ENCODE results near the gene UCN3. TPM values are rescaled to one million over a fixed set of nuclear protein-coding genes. Genes with fewer than 3 reads are reported as not detected.

UCN3 gene
- polyA plus RNA-seq, 2 of the 4 experiments (the other 2 are of a cell fraction): not detected

- DNase-seq (ENCODE audit: low read depth in 1 of 2, low spot score in 1 of 2) (peak; percentile 95 to 97), ATAC-seq (peak; percentile 98 to 99), FAIRE-seq (no peak)
- Histone ChIP-seq H3K27ac (peak within 1 kb of the TSS; percentile 84 to 87), H3K4me2 (peak within 1 kb of the TSS; percentile 56), H3K4me1 (peaks cover 13% of the 10 kb centered on the region), H3K4me3 (peak within 1 kb of the TSS; percentile 69), H3K9me3 (no peaks in the 10 kb centered on the region)
- CTCF ChIA-PET: interaction anchor here (1.0 to 1.4 kb wide), 2 partner anchors 211 to 596 kb away, joined by 3 to 4 read pairs; no protein-coding TSS in a partner anchor
- POLR2A ChIA-PET: no interaction called here
- TF ChIP-seq HEYL (CRISPR knock-in tag; IDR thresholded peaks at IDR 0.05) (no peak), MAX (IDR thresholded peaks at IDR 0.05) (0 out of 2 replicates have a peak, but pooled peaks have one; percentile 28), USF2 (IDR thresholded peaks at IDR 0.05) (no peak), MYC (IDR thresholded peaks at IDR 0.05; ENCODE audit: borderline replicate concordance, low read length) (peak; percentile 11; the same call in 1 of the 2 replicates), CHD4 (IDR thresholded peaks at IDR 0.05; ENCODE audit: borderline replicate concordance) (no peak), POLR2A (IDR thresholded peaks at IDR 0.05; ENCODE audit: low read length) (peak; percentile 22; the same call in 1 of the 2 replicates), BCL3 (IDR thresholded peaks at IDR 0.05) (no peak), PHF8 (IDR thresholded peaks at IDR 0.05; ENCODE audit: borderline replicate concordance, low read depth) (peak; percentile 43; the same call in 1 of the 2 replicates), KDM5A (IDR thresholded peaks at IDR 0.05) (no peak), JUN (IDR thresholded peaks at IDR 0.05) (peak in 1 of 2 experiments; percentile 72; a peak in 2 of 5 replicates)
- WGBS (ENCODE audit: missing lambda C conversion rate): 1% methylated on average over 21 of the region's 48 CpGs
Observed at GRCh38 chr10:5412277-5412941, 47.6 kb downstream of the UCN3 start, which contains the start of gene NET1. Gene NET1, plus strand, starts transcription at chr10:5412557. Its CDS starts 136 bp downstream, at chr10:5412693.

- ChIA-PET CTCF (interaction anchor here (1.0 to 1.4 kb wide), 2 partner anchors 210 to 597 kb away, joined by 3 to 4 read pairs; no protein-coding TSS in a partner anchor), POLR2A (no interaction called here)
- Histone ChIP-seq H3K9me3 (peaks cover 4% of the 10 kb centered on the region; the same call in 1 of the 3 replicates), H3K4me2 (peak overlapping the region; percentile 56), H3K4me3 (peak overlapping the region; percentile 69), H3K27ac (peak overlapping the region; percentile 84 to 87), H3K4me1 (peaks cover 13% of the 10 kb centered on the region)
- no peak for FAIRE-seq
- peak; percentile 31 to 47 for DNase-seq (ENCODE audit: low read depth in 1 of 2, low spot score in 1 of 2)
- 0 out of 5 replicates have a peak, but pooled peaks of 1 of the 2 experiments have one; percentile 3 for TF ChIP-seq JUN (IDR thresholded peaks at IDR 0.05)
- TF ChIP-seq ZC3H11A (IDR thresholded peaks at IDR 0.05): no peak
- ATAC-seq: peak; percentile 57 to 73
- 6% methylated on average over 15 of the region's 20 CpGs for WGBS (ENCODE audit: missing lambda C conversion rate)
Observed at GRCh38 chr10:5413012-5413938, 48.5 kb downstream of the UCN3 start.

GRCh38 chr10:5416981-5417380 lies 52.2 kb downstream of the UCN3 start:
- POLR2A ChIA-PET: no interaction called here
- H3K4me2 ChIP-seq: no peak overlapping the region
- peaks cover 13% of the 10 kb centered on the region for H3K4me1 ChIP-seq
- no peak overlapping the region for H3K27ac ChIP-seq
- ATAC-seq (no peak), DNase-seq (ENCODE audit: low read depth in 1 of 2, low spot score in 1 of 2) (no peak), FAIRE-seq (no peak)
- CTCF ChIA-PET: interaction anchor here (0.6 to 1.1 kb wide), 4 partner anchors 18 to 559 kb away, joined by 3 to 6 read pairs (median 4); no protein-coding TSS in a partner anchor
- TF ChIP-seq RFX5 (IDR thresholded peaks at IDR 0.05) (no peak), REST (IDR thresholded peaks at IDR 0.05) (no peak), MAFK (IDR thresholded peaks at IDR 0.05; ENCODE audit: partially characterized antibody) (no peak), BHLHE40 (IDR thresholded peaks at IDR 0.05; ENCODE audit: low read depth, low read length) (no peak), HOXB13 (CRISPR knock-in tag; IDR thresholded peaks at IDR 0.05; ENCODE audit: low read depth) (no peak), CTCF (IDR thresholded peaks at IDR 0.05) (no peak), FOSL2 (IDR thresholded peaks at IDR 0.05) (no peak), FOSL2 (CRISPR knock-in tag; IDR thresholded peaks at IDR 0.05) (no peak), PBX3 (IDR thresholded peaks at IDR 0.05) (no peak), HDAC2 (IDR thresholded peaks at IDR 0.05) (no peak), NR3C1 (IDR thresholded peaks at IDR 0.05) (no peak)
- H3K9me3 ChIP-seq: peaks cover 21% of the 10 kb centered on the region
- WGBS (ENCODE audit: missing lambda C conversion rate): 96% methylated on average over 11 of the region's 11 CpGs
- H3K4me3 ChIP-seq: no peak overlapping the region
